ENCODE measurements around the gene B3GNT3.

B3GNT3 gene

GRCh38 chr19:17836530-17836929, 41.6 kb downstream of the B3GNT3 start:
- no peak for DNase-seq

DNA sequence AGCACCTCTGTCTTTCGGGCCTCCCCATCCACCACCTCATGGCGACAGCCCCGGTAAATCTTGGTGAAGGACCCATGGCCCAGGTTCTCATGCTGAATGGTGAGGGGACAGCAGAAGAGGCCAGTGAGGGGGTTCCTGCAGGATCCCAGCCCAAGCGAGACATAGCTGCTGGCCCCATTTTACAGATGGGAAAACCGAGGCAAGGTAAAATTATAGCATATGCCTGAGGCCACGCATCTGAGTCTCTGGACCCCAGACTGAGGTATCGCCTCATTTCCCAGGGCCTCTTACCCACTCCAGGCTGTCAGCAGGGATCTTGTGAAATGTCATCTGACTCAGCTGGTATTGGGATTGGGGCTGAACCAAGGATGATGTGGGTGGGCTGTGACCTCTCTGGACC, 43.0 kb downstream of the B3GNT3 start:
- DNase-seq: no peak

DNA sequence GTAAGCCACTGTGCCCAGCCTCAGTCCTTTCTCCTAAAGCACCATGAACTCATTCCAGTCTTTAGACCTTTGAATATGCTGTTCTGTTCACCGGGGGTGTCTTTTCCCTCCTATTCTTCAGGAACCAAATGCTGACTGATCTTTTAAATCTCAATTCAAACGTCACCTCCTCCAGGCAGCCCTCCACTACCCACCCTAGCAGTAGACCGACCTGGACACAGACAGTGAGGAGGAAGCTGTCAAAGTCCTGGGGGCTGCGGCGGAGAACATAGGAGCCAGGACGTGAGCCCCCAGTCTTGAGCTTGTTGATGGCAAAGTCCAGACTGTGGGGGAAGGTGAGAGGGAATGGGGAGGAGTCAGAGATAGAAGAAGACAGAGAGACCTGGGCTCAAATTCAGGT, 45.1 kb downstream of the B3GNT3 start:
- no peak for DNase-seq

DNA sequence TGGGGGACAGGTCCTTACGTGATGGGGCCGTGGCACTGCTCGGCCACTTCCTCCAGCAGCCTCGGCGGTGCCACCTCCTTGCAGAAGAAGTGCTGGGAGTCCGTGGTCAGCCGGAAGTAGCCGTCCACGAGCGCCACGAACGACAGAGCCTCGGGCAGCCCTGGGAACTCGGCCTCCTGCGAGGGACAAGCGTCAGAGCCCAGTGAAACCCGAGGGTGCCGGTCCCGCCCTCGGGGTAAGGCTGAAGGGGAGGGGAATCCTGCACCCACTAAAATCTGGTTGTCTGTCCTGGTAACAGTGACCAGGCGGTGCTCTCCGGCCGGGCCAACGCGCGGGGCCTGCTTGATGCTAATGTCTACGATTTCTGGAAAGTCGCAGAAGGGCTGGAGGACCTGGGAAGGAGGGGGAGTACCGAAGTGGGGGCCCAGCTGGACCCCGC, 46.5 kb downstream of the B3GNT3 start:
- no peak for DNase-seq

- DNase-seq: peak; percentile 44
Observed at GRCh38 chr19:17841810-17842662, 47.1 kb downstream of the B3GNT3 start.

DNA sequence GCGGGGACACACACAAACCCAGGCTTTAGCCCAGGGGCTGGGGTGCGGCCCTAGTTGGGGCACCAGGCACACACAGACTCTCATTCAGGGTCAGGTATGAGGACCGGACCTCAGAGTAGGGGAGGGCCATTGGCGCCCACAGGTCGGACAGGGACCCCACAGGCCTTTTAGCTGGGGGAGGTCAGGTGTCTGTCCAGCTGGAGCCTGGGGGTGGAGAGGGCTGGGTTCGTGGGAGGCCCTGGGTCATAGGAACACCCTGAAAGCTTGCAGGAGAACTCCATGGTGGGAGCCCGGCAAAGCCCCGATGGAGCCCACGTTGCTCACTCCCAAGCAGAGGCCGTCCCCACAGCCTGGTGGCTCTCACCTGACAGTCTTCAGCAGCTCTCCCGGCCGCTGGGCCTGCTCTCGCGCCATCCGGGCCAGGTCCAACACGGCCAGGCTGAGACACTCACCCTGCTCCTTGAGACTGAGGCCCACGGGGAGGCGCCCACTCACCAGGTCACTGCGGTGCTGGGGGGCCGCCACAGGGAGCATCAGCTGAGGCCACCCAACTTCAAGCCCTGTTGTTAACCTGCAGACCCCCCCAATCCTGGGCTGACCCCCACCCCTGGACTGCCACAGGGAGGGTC, 47.8 kb downstream of the B3GNT3 start:
- DNase-seq: no peak

GRCh38 chr19:17843292-17843827, 48.4 kb downstream of the B3GNT3 start:
- no peak for DNase-seq

DNA sequence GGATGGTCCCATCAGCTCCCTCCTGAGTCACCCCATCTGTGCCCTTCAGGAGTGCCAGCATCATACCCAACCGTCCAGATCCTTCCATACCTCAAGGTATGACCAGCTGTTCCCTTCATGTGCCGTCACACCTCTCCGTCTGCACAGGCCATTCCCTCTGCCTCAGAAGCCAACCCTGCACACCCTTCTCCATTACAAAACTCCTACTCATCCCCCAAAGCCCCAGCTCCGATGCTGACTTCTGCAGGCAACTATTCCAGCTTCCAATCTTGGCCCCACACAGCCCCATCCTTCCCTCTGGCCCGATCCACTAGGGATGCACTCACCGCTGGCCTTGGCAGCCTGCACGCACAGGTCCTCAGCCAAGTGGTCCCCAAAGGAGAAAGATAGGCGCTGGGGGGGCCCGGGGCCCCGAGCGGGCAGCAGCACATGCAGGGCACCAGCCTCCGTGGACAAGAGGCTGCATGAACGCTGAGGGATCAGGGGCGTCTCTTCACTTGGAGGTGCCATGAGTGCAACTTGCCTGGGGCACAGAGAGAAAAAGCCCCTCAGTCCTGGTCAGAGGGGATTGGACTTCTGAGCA, 49.1 kb downstream of the B3GNT3 start:
- no peak for DNase-seq

DNA sequence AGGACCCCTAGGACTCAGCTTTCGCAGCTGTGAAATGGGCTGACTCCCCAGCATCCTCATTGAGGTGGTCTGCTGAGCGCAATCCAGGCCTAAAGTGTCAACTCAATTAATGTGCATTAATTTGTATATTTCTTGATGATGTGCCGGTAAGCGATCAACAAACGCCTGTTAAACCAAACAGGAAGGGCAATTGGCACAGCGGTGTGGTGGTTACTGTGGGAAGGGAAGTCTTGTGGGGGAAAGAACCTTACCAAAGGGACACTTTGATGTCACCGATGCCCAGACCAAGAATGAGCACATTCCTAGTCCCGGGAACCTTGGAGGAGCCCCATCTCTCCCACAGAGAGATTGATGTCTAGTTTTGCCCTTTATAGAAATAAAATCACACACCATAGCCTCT, 51.2 kb downstream of the B3GNT3 start:
- no peak for DNase-seq

- DNase-seq: peak; percentile 83
Observed at GRCh38 chr19:17847538-17848366, 52.8 kb downstream of the B3GNT3 start, which contains the start of gene JAK3. JAK3 (minus strand) TSS chr19:17847982; CDS start chr19:17844417, 3,565 bp downstream.

GRCh38 chr19:17848595-17849292, 53.8 kb downstream of the B3GNT3 start:
- no peak for DNase-seq

DNA sequence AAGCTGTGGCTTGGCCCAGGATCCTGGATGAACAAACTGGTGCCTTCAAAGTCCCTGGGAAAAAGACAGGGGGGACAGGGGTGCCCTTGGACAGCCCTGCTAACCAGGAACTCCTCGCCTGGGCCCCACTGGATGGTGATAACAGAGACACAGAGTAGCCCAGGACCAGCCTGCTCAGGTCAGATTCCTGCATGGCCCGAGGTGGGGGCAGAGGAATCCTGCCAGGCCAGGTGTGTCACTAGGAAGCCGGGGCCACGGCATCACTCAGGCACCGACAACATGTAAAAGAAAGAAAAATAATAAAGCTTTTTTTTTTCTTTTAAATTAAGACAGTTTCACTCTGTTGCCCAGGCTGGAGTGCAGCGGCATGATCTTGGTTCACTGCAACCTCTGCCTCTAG, 59.1 kb downstream of the B3GNT3 start:
- no peak for DNase-seq

DNA sequence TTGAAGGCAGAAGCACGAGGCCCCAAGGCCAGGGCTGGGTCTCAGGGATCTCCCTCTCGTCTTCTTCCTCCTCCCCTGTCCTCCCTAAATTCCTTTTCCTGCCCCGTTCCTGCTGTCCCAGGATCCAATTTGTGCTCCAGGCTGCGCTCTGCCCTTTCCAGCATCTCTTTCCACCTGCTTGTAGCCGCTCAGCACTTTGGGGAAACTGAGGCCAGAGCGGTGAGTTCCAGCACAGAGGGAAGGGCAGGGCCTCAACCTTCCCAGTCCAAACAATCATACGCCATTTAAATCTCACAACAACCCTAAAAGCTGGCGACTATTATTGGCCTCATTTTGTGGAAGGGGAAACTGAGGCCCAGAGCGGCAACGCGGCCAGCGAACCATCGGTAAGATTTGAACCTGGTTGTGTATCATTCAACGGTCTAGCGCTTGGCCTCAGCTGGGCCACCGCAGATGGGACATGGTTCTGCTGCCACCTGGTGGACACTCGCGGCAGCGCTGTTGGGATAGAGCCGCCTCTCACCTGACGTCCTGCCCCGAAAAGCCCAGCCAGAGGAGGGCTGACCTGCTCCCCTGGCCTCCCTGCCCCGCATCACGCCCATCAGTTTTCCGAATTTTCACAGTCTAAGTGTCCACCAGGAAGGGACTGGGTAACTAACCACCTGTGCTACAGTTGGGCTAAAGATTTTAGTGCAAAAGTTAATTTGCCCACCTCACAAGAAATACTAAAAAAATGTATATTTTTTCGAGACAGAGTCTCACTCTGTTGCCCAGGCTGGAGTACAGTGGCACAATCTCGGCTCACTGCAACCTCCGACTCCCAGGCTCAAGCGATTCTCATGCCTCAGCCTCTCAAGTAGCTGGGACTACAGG, 60.6 kb downstream of the B3GNT3 start:
- DNase-seq: peak; percentile 85

DNA sequence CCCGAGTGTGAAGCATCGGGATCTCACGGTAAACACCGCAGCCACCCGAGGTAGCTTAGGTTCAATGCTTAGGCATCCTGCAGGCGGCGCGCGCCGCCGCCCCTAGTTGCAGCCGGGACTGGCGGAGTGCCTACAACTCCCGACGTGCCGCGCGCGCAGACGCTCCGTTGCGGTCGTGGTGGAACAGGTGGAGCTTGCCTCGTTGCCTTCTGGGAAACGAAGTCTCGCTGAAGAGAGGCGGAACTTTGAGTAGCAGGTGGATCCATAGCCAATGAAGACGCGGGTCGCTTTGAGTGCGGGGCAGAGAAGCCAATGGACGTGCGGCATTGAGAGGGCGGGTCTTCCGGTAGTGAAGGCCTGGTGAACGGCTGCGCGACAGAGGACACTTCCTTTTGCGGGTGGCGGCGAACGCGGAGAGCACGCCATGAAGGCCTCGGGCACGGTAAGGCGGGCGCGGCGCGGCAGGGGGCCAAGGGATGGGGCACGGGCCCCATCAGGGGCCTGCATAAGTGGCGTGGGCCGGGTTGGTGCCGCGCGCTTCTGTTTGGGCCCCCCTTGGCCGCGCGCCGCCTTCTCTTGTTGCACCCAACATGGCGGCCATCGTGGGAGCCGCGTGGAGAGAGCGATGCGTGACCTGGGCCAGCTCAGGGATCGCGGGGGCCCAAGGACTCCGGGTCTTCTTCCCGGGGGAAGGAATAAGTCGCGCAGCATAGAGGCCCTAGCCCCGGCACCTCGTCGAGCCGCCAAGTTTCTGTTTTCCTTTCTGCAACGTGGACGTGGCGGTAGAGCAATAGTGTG, 64.8 kb downstream of the B3GNT3 start, which contains the start of gene RPL18A:
Gene RPL18A, plus strand, starts transcription at position 378 of the 798 bp plus-strand sequence. Its CDS starts 47 bp downstream, at position 425.
- DNase-seq: peak; percentile 99

GRCh38 chr19:17860331-17860992, 65.5 kb downstream of the B3GNT3 start:
- no peak for DNase-seq

DNA sequence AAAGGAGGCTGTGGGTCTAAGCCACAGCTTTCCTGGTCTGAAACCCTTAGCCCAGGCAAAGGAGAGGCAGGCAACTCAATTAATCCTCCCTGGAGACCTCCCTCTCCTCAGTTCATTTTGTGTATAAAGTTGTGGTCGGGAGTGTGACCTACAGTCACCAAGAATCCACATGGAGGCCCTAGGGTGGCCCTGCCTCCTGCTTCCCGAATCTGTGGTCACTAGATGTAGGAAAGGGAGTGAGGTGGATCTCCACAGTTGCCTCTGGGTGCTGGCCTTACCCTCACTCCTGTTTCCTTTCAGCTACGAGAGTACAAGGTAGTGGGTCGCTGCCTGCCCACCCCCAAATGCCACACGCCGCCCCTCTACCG, 66.0 kb downstream of the B3GNT3 start:
- DNase-seq: no peak

- no peak for DNase-seq
Observed at GRCh38 chr19:17861542-17862402, 66.8 kb downstream of the B3GNT3 start.

All from activated CD4-positive, alpha-beta T cell treated with anti-CD3 and anti-CD28 coated beads for 1 hour (primary cell).